Inflammatory macrophage (primary cell): Measurements from ENCODE around the gene UGT1A3.
"Not testable (repeated sequence)": the region's sequence is repeated elsewhere in the genome, so short reads cannot be mapped to it uniquely, and the experiment has no call there.

Experiments
- DNase-seq, 2 donors: peaks; one replicate each; pipeline ENCODE4 v3.0.0-alpha.2; 2020 to 2022

The UGT1A3 gene

DNA sequence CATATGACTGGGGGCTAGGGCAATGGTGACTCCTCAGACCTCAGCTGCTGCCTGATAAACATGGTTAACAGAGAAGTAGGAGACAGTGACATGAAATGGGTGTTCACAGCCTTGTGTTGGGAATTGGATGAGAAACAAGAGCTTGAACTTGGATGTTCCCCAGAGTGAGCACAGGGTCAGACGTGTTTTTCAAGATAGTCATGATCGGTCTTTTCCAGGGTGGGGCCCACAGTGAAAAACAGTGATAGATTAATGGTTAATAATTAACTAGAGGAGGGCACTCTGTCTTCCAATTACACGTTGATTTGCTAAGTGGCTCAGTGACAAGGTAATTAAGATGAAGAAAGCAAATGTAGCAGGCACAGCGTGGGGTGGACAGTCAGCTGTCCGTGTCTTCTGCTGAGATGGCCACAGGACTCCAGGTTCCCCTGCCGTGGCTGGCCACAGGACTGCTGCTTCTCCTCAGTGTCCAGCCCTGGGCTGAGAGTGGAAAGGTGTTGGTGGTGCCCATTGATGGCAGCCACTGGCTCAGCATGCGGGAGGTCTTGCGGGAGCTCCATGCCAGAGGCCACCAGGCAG lies at the start of gene UGT1A3:
Gene UGT1A3 (plus strand): TSS at position 320 of the 579 bp plus-strand sequence. CDS start 85 bp downstream, at position 405.
- no peak for DNase-seq

DNA sequence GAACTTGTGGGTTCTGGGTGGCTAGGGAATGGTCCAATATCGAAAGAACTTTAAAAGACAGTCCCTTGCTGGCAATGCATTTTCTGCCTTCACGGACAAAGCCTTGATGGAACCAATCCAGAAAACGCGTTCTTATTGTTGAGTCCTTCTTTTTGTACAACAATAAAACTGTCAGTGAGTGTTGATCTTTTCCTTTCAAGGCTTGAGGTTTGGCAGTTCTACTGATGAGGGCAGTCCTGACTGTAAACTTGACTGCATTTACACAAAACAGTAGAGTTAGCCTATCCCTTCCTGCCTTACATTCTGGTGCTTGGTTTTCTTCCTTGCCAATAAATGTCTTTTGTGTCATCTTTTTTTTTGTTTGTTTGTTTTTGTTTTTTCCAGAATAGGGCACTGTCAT lies 49.6 kb upstream of the UGT1A3 start:
- DNase-seq: no peak

DNA sequence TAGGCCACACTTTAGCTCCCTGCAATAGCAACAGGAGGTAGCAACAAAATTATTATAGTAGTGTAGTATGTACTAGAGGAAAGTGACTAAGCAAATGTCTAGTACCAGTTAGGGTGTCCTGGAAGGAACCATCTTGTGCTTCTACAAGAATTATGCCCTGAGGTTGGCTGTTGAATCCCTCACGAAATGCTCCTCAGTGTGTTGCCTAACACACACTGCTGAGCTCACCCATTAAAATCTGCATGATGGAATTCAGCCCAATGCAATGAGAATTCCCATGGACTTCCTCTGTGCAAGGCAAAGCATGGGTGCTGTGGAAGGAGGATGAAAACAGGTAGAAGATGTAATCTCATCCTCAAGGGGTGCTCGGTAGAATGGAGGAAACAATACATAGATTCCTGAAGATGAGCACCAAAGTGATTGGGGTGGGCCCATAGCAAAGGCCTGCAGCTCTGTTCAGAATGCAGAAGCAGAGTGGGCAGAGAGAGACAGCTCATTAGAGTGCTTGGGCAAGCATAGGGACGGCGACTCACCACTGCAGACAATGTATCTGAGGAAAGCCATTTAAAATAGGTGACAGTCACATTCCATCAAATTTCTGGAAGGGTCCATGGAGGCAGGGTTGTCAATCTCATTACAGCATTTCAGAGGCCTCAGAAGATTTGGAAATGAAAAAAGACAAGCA lies 48.3 kb upstream of the UGT1A3 start:
- DNase-seq: peak; percentile 34 to 51

DNA sequence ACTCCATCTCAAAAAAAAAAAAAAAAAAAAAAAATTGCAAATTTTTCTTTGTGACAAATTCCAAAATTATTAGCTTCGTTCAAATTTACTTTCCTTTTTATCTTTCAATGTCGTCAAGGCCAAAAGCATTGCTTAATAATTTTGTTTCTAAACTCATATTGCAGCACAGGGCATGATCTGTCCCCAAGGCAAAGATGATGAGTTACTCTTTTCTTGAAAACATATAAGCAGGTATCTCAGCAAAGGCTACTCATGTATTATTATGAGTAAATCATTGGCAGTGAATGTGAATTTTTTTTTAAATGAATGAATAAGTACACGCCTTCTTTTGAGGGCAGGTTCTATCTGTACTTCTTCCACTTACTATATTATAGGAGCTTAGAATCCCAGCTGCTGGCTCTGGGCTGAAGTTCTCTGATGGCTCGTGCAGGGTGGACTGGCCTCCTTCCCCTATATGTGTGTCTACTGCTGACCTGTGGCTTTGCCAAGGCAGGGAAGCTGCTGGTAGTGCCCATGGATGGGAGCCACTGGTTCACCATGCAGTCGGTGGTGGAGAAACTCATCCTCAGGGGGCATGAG lies 47.2 kb upstream of the UGT1A3 start, which contains the start of gene UGT1A7:
Gene UGT1A7 (plus strand): TSS at position 381 of the 579 bp plus-strand sequence. CDS start 37 bp downstream, at position 418.
- DNase-seq: no peak

DNA sequence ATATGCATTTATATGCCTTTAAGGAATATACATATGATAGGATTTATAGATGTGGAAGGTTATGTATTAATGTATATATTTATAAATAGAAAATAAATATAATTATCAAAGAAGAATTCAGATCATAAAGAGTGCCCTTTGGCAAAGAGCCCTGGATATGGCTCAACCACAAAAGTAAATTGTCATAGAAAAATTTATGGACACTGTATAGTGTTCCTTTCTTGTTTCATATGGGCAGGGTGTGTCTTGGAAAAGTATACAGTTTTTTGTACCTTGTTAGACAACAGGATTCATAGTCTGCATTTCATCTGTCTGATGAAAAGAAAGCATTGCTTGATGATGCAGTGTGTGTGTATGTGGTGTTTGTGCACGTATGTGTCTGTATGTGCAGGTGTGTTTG lies 44.2 kb upstream of the UGT1A3 start:
- no peak for DNase-seq

DNA sequence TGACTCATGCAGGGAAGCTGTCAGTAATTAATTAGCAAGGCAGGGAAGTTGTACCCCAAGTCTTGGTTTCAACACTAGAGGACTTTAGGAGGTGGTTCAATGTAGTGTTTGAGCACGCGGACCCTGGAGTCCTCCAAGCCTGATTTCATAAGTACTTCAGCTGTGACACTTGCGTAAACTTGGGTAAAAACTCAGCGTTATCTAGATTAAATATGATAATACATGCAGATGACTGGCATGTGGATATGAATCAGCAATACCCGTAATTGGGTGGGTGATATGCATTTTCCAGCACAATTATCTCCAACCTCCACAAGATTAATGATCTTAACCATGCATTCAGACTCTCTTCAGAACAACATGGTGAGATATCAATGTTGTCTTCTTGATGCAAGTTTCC lies 41.9 kb upstream of the UGT1A3 start:
- no peak for DNase-seq

DNA sequence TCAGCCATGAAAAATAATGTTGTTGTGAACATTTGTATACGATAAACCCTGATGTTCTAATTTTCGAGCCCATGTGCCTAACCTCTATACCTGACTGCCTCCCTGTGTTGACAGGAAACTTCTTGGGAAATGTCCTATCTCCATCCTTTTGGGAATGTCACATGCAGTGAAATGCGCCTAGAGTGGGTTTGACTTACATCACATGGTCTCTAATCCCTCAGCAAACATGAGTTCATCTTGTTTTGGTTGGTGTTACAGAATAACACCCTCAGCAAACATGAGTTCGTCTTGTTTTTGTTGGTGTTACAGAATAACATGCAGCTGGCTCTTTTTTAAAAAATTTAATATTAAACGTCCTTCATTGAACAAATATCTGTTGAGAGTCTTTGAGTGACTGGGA lies 40.5 kb upstream of the UGT1A3 start:
- DNase-seq: no peak

DNA sequence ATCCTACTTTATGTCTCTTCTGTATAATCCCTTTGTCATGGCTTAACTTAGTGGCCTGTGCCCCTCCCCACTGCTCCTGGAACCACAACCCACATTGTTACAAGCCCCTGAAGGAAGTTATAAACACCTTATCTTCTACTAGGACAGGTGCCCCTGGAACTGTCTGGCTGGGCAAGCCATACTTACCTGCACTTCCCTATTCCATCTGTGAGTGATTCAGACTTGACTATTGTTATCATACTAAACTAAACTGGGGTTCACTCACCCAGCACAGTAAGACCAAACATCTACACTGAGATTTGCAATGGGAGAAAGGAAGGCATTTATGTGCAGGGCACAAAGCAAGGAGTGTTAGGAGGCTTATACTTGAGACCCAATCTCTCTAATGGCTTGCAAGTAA lies 39.8 kb upstream of the UGT1A3 start:
- no peak for DNase-seq

DNA sequence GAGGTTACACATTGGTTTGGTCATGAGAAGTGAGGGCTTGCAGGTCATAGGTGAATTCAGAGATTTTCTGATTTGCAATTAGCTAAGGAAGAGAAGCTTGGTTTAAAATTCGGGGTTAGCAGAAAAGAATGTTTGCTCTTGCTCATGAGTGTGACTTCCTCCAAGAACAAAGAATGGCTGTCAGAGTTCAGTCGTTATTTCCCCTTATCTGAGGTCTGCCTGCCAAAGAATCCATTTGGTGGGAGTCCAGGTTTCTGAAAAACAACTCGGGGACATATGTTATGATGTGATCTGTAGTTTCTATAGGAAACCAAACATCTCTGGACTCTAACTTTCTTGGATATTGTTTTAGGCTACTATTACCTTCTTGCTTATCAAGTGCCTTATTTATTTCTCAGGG lies 39.3 kb upstream of the UGT1A3 start:
- DNase-seq: no peak

DNA sequence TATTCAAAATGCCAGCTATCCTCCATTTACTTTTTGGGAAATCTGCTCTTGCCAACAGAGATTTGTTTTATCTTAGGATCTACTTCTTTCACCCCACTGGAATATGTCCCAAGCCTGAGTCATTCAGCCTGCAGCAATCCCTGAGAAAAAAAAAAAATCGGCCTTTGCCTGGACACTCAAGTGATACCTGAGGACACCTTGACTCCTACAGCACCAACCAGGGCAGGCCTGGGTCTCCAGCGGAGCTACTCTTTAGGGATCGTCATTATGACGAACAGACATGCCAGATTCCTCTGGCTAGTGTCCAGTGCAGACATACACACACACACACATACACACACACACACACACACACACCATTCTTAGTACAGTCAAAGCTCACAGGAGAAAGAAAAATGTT lies 38.4 kb upstream of the UGT1A3 start:
- DNase-seq: no peak

DNA sequence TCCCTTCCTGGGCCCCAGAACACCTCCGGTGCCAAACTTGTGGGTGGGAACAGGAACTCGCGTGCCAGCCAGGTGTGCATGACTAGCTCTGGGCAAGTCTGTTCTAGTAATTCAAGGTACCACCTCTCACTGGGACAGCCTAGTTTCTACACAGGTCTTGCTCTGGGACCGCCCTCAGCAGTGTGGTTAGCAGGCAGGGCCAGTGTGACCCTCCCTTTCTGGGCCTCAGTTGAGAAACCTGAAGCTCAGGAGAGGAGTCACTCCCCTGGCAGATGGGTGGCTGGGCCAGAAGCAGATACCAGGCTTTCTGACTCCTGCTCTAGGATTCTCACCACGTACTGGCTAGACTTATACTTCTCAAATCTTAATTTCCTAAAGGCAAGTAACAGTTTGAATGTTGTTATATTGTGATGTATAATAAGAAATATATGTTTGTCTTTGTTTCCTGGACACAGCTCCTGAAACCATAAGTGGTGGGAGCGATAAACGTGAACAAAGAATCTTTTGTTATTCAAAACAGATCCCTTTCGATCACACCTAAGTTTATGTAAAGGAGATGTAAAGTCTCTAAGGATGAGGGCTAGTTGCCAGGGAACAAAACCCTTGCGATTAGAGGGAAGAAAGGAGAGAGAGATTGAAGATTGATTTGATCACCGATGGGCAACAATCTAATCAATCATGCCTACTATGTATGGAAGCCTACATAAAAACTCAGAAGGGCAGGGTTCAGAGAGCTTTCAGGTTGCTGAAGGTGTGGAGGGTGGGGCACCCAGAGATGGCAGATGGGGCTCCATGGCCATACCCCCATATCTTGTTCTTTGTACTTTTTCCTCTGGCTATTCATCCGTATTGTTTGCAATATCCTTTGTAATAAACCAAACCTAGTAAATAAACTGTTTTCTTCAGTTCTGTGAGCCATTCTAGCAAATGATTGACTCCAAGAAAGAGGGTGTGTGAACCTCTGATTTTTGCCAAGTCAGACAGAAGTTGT lies 37.1 kb upstream of the UGT1A3 start:
- no peak for DNase-seq

DNA sequence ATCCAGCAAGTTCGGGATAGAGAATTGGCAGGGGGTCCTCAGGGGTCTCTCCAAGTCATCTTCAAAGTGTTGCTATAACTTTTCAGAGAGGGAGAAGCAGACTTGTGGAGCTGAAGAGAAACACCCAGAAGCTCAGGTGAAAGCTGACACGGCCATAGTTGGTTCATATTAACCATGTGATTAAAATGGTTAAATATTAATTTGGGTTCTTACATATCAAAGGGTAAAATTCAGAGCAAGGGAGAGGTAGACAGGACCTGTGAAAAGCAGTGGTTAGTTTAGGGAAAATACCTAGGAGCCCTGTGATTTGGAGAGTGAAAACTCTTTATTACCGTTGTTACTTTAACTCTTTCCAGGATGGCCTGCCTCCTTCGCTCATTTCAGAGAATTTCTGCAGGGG lies 36.2 kb upstream of the UGT1A3 start, which contains the start of gene UGT1A6:
Gene UGT1A6 (plus strand): TSS at position 243 of the 400 bp plus-strand sequence. CDS start 115 bp downstream, at position 358.
- DNase-seq: no peak

DNA sequence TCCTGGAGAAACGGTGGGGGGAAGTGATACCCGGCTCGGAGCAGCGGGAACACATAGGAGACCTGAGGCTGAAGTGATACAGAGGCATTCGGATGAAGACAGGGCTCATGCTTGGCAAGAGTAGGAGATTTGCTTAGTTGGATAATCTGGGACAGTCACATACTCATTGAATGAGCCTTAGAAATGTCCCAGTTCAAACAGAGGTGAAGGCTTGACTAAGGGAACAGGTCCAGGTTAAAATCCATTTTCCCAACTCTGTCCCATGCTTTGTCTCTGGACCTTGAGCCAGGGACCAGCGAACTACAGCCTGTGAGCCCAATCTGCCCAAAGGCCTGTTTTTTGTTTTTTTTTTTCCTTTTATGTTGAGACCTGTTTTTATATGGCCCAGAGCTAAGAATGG lies 34.9 kb upstream of the UGT1A3 start:
- no peak for DNase-seq

DNA sequence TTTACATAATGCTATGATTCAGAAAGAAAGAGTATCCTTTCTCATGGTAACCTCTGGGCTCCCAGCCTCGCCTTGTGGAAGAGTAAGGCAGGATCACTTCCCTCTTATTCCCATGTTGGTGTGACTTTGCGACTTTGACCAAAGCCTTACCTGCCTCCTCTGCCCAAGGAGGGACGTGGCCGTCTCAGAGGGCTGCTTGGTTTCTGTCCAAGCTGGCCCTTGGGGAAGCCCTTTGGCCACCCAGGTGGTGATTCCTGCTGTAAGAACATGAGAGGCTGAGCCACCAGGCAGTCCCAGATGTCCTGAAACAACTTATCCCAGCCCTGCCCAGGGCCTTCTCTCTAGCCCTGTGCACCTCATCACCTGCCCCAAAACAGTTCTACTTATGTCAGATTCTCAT lies 30.1 kb upstream of the UGT1A3 start:
- no peak for DNase-seq

DNA sequence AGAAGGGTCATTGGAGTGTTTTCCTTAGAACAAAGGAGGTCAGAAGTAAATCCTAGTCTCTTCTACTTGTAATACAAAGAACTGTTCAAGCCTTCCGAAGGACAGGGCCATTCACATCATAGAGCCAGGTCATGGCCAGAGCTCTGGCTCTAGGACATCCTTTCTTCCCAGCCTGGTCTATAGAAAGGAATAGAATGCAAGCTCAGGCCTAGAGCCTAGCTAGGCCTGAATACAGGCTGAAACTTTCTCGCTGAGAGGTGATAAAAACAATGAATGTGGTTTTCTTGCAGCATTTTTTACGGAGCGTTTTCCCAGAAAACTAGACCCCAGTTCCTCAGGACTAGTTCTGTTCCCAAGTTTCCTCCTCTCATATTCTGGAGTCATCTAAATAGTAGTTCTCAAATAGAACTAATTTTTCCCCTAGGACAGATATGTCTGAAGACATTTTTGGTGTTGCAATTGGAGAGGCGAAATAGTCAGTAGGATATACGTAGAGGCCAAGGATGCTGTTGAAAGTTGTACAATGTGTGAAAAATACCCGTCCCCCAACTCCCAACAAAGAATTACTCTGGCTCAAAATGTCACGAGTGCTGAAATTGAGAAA lies 29.3 kb upstream of the UGT1A3 start:
- DNase-seq: no peak

DNA sequence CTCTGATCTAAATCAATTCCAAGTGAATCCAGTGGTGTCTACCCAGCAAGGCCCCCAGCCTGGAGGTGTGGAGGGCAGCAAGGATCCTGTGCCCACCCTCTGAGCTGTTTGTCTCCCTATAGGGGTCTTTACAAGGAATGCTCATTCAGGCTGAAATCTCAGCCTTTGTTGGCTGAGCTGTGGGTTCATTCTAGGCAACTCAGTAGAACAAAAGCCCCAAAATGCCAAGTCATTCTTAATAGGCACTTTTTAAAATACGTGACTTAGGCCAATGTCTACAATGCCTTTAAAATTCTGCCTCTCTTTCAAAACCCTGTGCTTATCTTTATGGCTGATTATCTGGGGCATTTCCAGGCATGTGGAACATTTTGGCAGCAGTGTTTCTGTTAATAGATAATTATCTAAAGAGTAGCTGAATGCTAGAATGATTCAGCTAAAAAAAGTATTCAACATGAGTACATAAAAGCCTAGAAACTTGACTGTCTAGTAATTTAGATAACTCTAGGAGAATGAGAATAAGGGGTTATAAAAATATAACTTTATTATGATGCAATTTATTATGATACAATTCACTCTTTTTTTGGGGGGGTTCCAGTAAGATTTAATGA lies 28.7 kb upstream of the UGT1A3 start:
- DNase-seq: no peak

DNA sequence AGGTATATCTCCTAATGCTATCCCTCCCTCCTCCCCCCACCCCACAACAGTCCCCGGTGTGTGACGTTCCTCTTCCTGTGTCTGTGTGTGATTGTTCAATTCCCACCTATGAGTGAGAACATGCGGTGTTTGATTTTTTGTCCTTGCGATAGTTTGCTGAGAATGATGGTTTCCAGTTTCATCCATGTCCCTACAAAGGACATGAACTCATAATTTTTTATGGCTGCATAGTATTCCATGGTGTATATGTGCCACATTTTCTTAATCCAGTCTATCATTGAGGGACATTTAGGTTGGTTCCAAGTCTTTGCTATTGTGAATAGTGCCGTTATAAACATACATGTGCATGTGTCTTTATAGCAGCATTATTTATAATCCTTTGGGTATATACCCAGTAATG lies 28.0 kb upstream of the UGT1A3 start:
- not testable (repeated sequence) for DNase-seq

DNA sequence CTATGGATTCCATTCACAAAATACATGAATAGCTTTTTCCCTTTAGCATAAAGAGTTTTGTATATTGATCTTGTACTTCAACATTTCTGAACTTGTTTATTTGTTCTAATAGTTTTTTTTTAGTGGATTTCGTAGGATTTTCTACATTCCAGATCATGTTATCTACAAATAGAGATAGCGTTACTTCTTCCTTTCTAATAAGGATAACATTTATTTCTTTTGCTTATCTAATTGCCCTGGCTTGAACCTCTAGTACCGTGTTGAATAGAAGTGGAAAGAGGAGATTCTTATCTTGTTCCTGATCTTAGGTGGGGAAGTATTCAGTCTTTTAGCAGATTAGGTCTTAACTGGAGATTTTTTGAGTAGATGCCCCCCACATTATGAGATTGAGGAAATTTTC lies 26.6 kb upstream of the UGT1A3 start:
- no peak for DNase-seq

DNA sequence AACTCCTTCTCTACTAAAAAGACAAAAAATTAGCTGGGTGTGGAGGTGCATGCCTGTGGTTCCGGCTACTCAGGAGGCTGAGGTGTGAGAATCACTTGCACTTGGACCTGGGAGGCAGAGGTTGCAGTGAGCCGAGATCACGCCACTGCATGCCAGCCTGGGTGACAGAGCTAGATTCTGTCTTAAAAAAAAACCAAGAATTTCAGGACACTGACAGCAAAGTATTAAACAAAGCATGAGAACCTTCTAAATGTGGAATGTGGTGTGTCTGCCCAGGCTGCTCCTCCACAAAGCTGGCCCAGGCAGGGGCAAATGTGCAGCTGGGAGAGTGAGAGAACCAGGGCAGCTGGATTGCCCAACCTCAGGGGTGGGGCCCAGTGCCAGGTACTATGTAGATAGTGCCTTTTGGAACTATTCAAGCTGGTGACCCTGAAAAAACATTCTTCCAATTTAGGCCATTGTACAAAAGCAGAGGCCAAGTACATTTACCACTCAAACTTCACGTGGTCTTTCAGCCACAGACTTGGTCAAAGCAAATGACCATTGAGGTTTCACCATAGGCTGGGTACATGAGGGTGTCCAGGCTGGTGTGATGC lies 22.8 kb upstream of the UGT1A3 start:
- DNase-seq: no peak

DNA sequence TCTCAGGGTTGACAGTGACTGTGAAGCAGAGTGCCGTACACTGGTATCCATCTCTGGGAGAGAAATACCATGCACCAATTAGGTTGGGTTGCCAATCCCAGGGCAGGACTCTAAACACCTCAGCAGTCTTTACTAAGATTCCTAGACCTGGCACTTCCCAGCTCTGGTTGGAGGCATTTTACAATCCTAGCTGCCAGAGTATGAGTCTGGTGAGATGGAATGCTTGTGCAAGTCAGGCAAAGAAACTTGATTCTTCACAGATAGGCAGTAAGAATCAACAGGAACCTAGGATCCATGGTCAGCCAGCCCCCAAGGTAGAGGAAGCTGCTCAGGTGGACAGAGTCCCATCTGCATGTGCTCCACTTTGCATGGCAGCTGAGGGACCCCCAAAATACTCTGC lies 22.1 kb upstream of the UGT1A3 start:
- no peak for DNase-seq

DNA sequence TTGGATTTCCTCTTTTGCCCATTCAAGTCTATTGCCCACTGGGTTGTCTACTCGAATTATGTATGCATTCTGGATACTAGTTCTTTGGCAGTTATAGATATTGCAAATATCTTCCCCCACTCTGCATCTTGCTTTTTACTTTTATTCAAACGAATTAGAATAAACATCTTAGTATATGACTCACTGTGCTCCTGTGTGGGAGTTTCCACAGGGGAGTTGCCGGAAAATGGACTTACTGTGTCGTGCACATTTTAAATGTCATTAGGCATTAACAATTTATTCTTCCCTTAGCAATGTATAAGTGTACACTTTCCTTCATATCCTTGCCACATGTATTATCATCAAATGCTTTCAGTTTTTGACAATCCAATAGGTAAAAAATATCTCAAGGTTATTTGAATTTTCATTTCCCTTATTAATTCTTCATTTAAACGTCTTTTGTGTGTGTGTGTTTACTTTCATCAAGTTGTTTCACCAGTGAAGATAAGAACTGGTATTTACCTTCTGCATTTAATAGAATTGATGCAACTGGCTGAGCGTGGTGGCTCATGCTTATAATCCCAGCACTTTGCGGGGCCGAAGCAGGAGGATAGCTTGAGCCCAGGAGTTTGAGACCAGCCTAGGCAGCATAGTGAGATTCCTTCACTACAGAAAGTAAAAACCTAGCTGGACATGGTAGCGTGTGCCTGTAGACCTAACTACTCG lies 20.8 kb upstream of the UGT1A3 start:
- DNase-seq: no peak
